ENCODE results near the gene ARFGAP1.
A peak's percentile ranks its signal among the peaks of the same experiment; 100 is the strongest.

Gene ARFGAP1

GRCh38 chr20:63307538-63308217 is 35.1 kb downstream of the ARFGAP1 start:
- Histone ChIP-seq H3K9me3 (ENCODE audit: control insufficient read depth, insufficient read depth, low read length) (peaks cover 8% of the 10 kb centered on the region; the same call in 1 of the 2 replicates), H4K20me1 (ENCODE audit: control insufficient read depth, insufficient read depth, low read depth, low read length) (no peaks in the 10 kb centered on the region), H3K4me2 (ENCODE audit: low read length) (no peak overlapping the region), H3K36me3 (ENCODE audit: control insufficient read depth, low read length) (no peaks in the 10 kb centered on the region), H3K27ac (ENCODE audit: low read depth, low read length) (no peak overlapping the region), H3F3A (ENCODE audit: control insufficient read depth, insufficient read depth) (no peaks in the 10 kb centered on the region), H3K79me2 (ENCODE audit: control insufficient read depth, low read length) (no peaks in the 10 kb centered on the region), H3K4me3 (ENCODE audit: low read length) (no peak overlapping the region), H3K9me2 (replicated peaks; ENCODE audit: control insufficient read depth, low read length) (no peaks in the 10 kb centered on the region), H3K4me1 (ENCODE audit: control insufficient read depth, low read length) (no peaks in the 10 kb centered on the region), H3K27me3 (ENCODE audit: control insufficient read depth, low read length) (no peaks in the 10 kb centered on the region)
- TF ChIP-seq EZH2phosphoT487 (IDR thresholded peaks at IDR 0.05; ENCODE audit: borderline replicate concordance, low read length), result no peak
- no peak for TF ChIP-seq CTCF (IDR thresholded peaks at IDR 0.05; ENCODE audit: low read depth, low read length, poor library complexity, severe bottlenecking)

- Histone ChIP-seq H3K4me1 (ENCODE audit: control insufficient read depth, low read length) (no peaks in the 10 kb centered on the region), H3K79me2 (ENCODE audit: control insufficient read depth, low read length) (no peaks in the 10 kb centered on the region), H3K4me3 (ENCODE audit: low read length) (no peak overlapping the region), H3K4me2 (ENCODE audit: low read length) (no peak overlapping the region), H3K27ac (ENCODE audit: low read depth, low read length) (no peak overlapping the region), H4K20me1 (ENCODE audit: control insufficient read depth, insufficient read depth, low read depth, low read length) (no peaks in the 10 kb centered on the region), H3K27me3 (ENCODE audit: control insufficient read depth, low read length) (no peaks in the 10 kb centered on the region), H3K9me2 (replicated peaks; ENCODE audit: control insufficient read depth, low read length) (no peaks in the 10 kb centered on the region), H3F3A (ENCODE audit: control insufficient read depth, insufficient read depth) (no peaks in the 10 kb centered on the region), H3K36me3 (ENCODE audit: control insufficient read depth, low read length) (no peaks in the 10 kb centered on the region), H3K9me3 (ENCODE audit: control insufficient read depth, insufficient read depth, low read length) (peaks cover 7% of the 10 kb centered on the region; the same call in 1 of the 2 replicates)
- no peak for TF ChIP-seq EZH2phosphoT487 (IDR thresholded peaks at IDR 0.05; ENCODE audit: borderline replicate concordance, low read length)
- no peak for TF ChIP-seq CTCF (IDR thresholded peaks at IDR 0.05; ENCODE audit: low read depth, low read length, poor library complexity, severe bottlenecking)
Observed at GRCh38 chr20:63308218-63308911, 35.8 kb downstream of the ARFGAP1 start.

- no peaks in the 10 kb centered on the region for H3K36me3 ChIP-seq (ENCODE audit: control insufficient read depth, low read length)
- no peaks in the 10 kb centered on the region for H3K4me1 ChIP-seq (ENCODE audit: control insufficient read depth, low read length)
- no peaks in the 10 kb centered on the region for H3K9me2 ChIP-seq (replicated peaks; ENCODE audit: control insufficient read depth, low read length)
- TF ChIP-seq CTCF (IDR thresholded peaks at IDR 0.05; ENCODE audit: low read depth, low read length, poor library complexity, severe bottlenecking) (peak; percentile 68), EZH2phosphoT487 (IDR thresholded peaks at IDR 0.05; ENCODE audit: borderline replicate concordance, low read length) (no peak)
- no peaks in the 10 kb centered on the region for H3K79me2 ChIP-seq (ENCODE audit: control insufficient read depth, low read length)
- no peak overlapping the region for H3K4me3 ChIP-seq (ENCODE audit: low read length)
- H3K4me2 ChIP-seq (ENCODE audit: low read length), result no peak overlapping the region
- no peaks in the 10 kb centered on the region for H3F3A ChIP-seq (ENCODE audit: control insufficient read depth, insufficient read depth)
- H4K20me1 ChIP-seq (ENCODE audit: control insufficient read depth, insufficient read depth, low read depth, low read length), result no peaks in the 10 kb centered on the region
- no peak overlapping the region for H3K27ac ChIP-seq (ENCODE audit: low read depth, low read length)
- peaks cover 5% of the 10 kb centered on the region; the same call in 1 of the 2 replicates for H3K9me3 ChIP-seq (ENCODE audit: control insufficient read depth, insufficient read depth, low read length)
- H3K27me3 ChIP-seq (ENCODE audit: control insufficient read depth, low read length), result no peaks in the 10 kb centered on the region
Observed at GRCh38 chr20:63309261-63310071, 36.9 kb downstream of the ARFGAP1 start.

Data from DOHH2 (cell line).